Eye (tissue), 1 donor: Measurements from ENCODE around the gene ENTPD1.
"Not testable (repeated sequence)": the region's sequence is repeated elsewhere in the genome, so short reads cannot be mapped to it uniquely, and the experiment has no call there.

Experiments used
- DNase-seq: peaks from one replicate; pipeline ENCODE4 v3.0.0-alpha.2; 2015

ENTPD1 gene

GRCh38 chr10:95756041-95756761 is at the start of gene ENTPD1:
ENTPD1 (plus strand) TSS chr10:95756163; CDS start chr10:95756240, 77 bp downstream.
- peak; percentile 15 for DNase-seq

GRCh38 chr10:95706573-95706972 is 49.4 kb upstream of the ENTPD1 start:
- no peak for DNase-seq

GRCh38 chr10:95706990-95707389 is 49.0 kb upstream of the ENTPD1 start:
- no peak for DNase-seq

GRCh38 chr10:95711492-95711891 is 44.5 kb upstream of the ENTPD1 start:
- DNase-seq = no peak

- no peak for DNase-seq
Observed at GRCh38 chr10:95716466-95716865, 39.5 kb upstream of the ENTPD1 start.

- DNase-seq = no peak
Observed at GRCh38 chr10:95716866-95717265, 39.1 kb upstream of the ENTPD1 start.

GRCh38 chr10:95720745-95721144 is 35.2 kb upstream of the ENTPD1 start:
- DNase-seq = not testable (repeated sequence)

- DNase-seq = not testable (repeated sequence)
Observed at GRCh38 chr10:95722496-95722895, 33.5 kb upstream of the ENTPD1 start.

GRCh38 chr10:95728526-95728925 is 27.4 kb upstream of the ENTPD1 start:
- no peak for DNase-seq

GRCh38 chr10:95729323-95730055 is 26.5 kb upstream of the ENTPD1 start:
- no peak for DNase-seq

GRCh38 chr10:95730233-95730632 is 25.7 kb upstream of the ENTPD1 start:
- DNase-seq = no peak

GRCh38 chr10:95732907-95733306 is 23.1 kb upstream of the ENTPD1 start:
- not testable (repeated sequence) for DNase-seq

- DNase-seq = no peak
Observed at GRCh38 chr10:95739056-95739455, 16.9 kb upstream of the ENTPD1 start.

- peak; percentile 21 for DNase-seq
Observed at GRCh38 chr10:95741807-95742467, 14.0 kb upstream of the ENTPD1 start.

- peak; percentile 51 for DNase-seq
Observed at GRCh38 chr10:95742485-95742884, 13.5 kb upstream of the ENTPD1 start.

- no peak for DNase-seq
Observed at GRCh38 chr10:95742962-95743535, 12.9 kb upstream of the ENTPD1 start.

GRCh38 chr10:95745501-95745900 is 10.5 kb upstream of the ENTPD1 start:
- DNase-seq = no peak

- no peak for DNase-seq
Observed at GRCh38 chr10:95748349-95748748, 7.6 kb upstream of the ENTPD1 start.

- DNase-seq = no peak
Observed at GRCh38 chr10:95755511-95756004, 405 bp upstream of the ENTPD1 start.

GRCh38 chr10:95756809-95757684 is 1.1 kb downstream of the ENTPD1 start:
- no peak for DNase-seq

- DNase-seq = no peak
Observed at GRCh38 chr10:95758351-95759025, 2.5 kb downstream of the ENTPD1 start.
